NB4 (cell line): ENCODE measurements around the gene SP6.

ENCODE experiments used
- CTCF ChIP-seq: IDR thresholded peaks from one replicate; pipeline ENCODE4 v1.5.1; 2012; ENCODE audit warnings: low read depth, low read length
- MYC ChIP-seq: IDR thresholded peaks from 2 replicates; pipeline ENCODE4 v1.6.1; 2011; ENCODE audit warnings: low read depth, low read length

- TF ChIP-seq MYC: no peak
- TF ChIP-seq CTCF: no peak
Observed at GRCh38 chr17:47815106-47815918, 35.7 kb downstream of the SP6 start.
